Chondrocyte (in vitro differentiated cells): ENCODE measurements around the gene CTDNEP1. TPM values are rescaled to one million over a fixed set of nuclear protein-coding genes. Genes with fewer than 3 reads are reported as not detected.

ENCODE experiments used
- DNase-seq: peaks from one replicate; pipeline ENCODE4 v3.0.0; 2021; ENCODE audit warnings: mixed read lengths, low spot score
- H3K27ac Mint-ChIP-seq: one replicate; pipeline ENCODE4 v1.8.0; 2021; ENCODE audit warnings: mild to moderate bottlenecking, moderate library complexity, mixed read lengths; ENCODE audit not compliant: unreplicated experiment
- H3K27me3 Mint-ChIP-seq: 2 replicates; pipeline ENCODE4 v1.8.0; 2021; ENCODE audit warnings: low read depth, mixed read lengths
- H3K36me3 Mint-ChIP-seq: 2 replicates; pipeline ENCODE4 v1.8.0; 2021; ENCODE audit warnings: low read depth, mixed read lengths
- H3K4me1 Mint-ChIP-seq: 2 replicates; pipeline ENCODE4 v1.8.0; 2021; ENCODE audit warnings: low read depth, mild to moderate bottlenecking, mixed read lengths
- H3K4me3 Mint-ChIP-seq: one replicate; pipeline ENCODE4 v1.8.0; 2021; ENCODE audit warnings: mild to moderate bottlenecking, moderate library complexity, mixed read lengths; ENCODE audit not compliant: unreplicated experiment
- H3K9me3 Mint-ChIP-seq: 2 replicates; pipeline ENCODE4 v1.8.0; 2021; ENCODE audit warnings: low read depth, mixed read lengths
- total RNA-seq: library from RNA; stranded (reverse); gene quantifications from 3 replicates; pipeline ENCODE4 v1.2.1, GENCODE V29; 2021
- TF ChIP-seq, protein P1 (sequence below): fragments of 200-600 bp; sonication (generic); IDR thresholded peaks from 2 replicates; pipeline ENCODE4 v1.5.0; 2021; ENCODE audit warnings: antibody characterized with exemption, mild to moderate bottlenecking, moderate library complexity

Gene CTDNEP1
- total RNA-seq, 1 donor from 2014 or later: 105 TPM

DNA sequence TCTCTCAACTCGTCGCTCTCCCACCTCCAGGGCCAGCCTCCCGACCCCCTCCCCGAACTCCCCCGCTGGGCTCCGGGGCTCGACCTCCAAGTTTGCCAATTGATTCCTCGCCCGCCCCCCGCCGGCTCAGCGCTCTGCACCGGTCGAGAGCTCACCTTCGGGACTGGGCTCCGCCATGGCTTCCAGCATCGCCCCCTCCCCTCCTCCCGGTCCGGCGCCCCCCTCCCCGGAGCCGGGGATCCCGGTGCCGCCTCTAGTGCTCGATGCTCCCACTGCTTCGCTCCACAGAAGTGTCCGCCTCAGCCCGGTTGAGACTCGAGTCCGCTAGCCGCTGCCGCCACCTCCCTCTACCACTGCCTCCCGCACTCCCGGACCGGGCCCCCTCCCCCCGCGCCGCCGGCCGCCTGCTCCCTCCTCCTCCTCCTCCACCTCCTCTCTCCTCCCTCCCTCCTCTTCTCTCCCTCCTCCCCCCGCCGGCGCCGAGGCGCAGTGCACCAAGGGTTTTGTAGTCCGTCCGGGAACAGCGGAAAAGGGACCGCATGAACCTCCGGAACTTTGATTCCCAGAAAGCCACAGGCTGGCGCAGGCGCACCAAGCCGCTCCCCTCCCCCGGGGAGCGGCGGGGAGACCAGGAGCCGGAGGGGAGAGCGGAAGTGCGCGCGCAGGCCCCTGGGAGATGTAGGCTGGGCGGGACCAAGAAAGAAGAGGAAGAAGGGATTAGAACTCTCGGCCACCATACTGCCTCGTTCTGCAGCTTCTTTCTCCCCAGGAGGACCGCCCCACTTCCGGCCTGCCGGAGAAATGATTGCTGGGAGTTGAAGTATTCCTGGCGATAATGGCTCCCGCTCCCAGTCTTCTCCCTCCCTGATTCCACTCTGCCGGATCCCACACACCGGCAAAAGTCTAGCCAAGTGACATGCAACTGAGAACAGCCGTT, 12.2 kb downstream of the CTDNEP1 start, which contains the start of gene PHF23:
TSS of gene PHF23 (minus strand) at position 367 of the 937 bp plus-strand sequence. CDS start at position 189, 178 bp downstream.
- peaks cover 25% of the 10 kb centered on the region for H3K36me3 Mint-ChIP-seq
- TF ChIP-seq, protein P1, sequence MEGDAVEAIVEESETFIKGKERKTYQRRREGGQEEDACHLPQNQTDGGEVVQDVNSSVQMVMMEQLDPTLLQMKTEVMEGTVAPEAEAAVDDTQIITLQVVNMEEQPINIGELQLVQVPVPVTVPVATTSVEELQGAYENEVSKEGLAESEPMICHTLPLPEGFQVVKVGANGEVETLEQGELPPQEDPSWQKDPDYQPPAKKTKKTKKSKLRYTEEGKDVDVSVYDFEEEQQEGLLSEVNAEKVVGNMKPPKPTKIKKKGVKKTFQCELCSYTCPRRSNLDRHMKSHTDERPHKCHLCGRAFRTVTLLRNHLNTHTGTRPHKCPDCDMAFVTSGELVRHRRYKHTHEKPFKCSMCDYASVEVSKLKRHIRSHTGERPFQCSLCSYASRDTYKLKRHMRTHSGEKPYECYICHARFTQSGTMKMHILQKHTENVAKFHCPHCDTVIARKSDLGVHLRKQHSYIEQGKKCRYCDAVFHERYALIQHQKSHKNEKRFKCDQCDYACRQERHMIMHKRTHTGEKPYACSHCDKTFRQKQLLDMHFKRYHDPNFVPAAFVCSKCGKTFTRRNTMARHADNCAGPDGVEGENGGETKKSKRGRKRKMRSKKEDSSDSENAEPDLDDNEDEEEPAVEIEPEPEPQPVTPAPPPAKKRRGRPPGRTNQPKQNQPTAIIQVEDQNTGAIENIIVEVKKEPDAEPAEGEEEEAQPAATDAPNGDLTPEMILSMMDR: peak; percentile 10
- H3K27me3 Mint-ChIP-seq: no peaks in the 10 kb centered on the region
- peak within 1 kb of the TSS; percentile 93 for H3K4me3 Mint-ChIP-seq
- peak within 1 kb of the TSS; percentile 94 for H3K27ac Mint-ChIP-seq
- H3K4me1 Mint-ChIP-seq: peaks cover 64% of the 10 kb centered on the region
- peak; percentile 100 for DNase-seq
- no peaks in the 10 kb centered on the region for H3K9me3 Mint-ChIP-seq

DNA sequence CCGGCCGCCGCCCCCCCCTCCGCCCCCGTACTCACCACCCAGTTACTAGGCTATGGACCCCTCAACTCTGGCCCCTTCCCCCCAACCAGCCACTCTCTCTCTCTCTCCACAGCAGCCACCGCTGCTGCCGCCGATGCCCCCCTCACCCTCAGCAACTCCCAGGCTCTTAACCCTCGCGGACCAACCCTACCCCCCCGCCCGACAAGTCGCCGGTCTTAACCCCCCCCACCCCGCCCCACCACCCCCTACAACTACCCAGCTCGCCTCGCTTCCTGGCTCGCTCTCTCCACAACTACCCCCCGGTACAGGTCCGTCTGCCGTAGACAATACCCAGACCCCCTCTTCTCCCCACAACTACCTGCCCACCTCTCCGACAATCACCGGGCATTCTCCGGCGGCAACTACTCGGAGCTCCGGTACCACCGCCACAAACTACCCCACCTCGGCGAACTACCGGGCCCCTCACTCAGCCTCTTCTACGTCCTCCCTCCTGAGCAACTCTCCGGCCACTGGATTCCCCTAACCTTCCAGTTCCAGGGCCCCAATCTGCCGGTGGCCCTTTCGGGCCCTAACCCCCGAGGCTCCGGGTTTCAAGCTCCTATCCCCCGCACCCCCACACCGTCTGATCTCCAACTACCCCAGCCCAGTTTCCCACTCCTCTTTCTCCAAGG, 13.0 kb downstream of the CTDNEP1 start:
- DNase-seq: no peak
- peaks cover 24% of the 10 kb centered on the region for H3K36me3 Mint-ChIP-seq
- peak overlapping the region; percentile 94 for H3K27ac Mint-ChIP-seq
- no peaks in the 10 kb centered on the region for H3K27me3 Mint-ChIP-seq
- no peaks in the 10 kb centered on the region for H3K9me3 Mint-ChIP-seq
- TF ChIP-seq, protein P1: no peak
- H3K4me1 Mint-ChIP-seq: peaks cover 64% of the 10 kb centered on the region
- H3K4me3 Mint-ChIP-seq: peak overlapping the region; percentile 93

DNA sequence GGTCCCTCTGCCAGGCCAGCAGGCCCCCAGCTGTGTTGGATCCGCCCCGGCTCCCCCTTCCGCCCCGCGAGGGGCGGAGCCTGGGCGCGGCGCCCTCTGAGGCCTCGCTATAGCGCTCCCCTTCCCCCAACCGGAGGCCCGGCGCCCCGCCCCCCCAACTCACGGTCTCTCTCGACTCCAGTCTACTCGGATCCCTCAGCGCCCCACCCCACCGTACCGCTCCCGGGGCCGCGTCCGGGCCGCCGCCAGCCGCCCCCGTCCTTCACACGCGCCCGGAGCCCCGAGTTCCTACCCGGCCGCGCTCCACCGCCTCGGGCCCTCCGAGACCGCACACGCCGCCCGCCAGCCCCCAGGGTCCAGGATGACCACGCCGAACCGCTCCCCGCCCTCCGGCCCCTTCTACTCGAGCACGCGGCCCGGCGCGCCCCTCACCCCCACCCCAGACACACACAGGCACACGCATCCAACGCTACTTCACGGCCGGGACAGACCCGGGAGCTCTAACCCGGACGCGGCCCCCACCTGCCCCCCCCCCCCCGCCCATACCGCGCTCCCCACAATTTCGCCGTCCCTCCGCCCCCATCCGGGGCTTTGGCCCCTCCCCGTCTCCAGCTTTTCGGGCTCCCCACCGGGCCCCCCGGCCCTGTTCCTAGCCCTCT, 13.6 kb downstream of the CTDNEP1 start:
- H3K36me3 Mint-ChIP-seq: peaks cover 21% of the 10 kb centered on the region
- TF ChIP-seq, protein P1: no peak
- DNase-seq: no peak
- no peaks in the 10 kb centered on the region for H3K27me3 Mint-ChIP-seq
- H3K4me3 Mint-ChIP-seq: peak overlapping the region; percentile 93
- peaks cover 64% of the 10 kb centered on the region for H3K4me1 Mint-ChIP-seq
- peak overlapping the region; percentile 96 for H3K27ac Mint-ChIP-seq
- H3K9me3 Mint-ChIP-seq: no peaks in the 10 kb centered on the region

DNA sequence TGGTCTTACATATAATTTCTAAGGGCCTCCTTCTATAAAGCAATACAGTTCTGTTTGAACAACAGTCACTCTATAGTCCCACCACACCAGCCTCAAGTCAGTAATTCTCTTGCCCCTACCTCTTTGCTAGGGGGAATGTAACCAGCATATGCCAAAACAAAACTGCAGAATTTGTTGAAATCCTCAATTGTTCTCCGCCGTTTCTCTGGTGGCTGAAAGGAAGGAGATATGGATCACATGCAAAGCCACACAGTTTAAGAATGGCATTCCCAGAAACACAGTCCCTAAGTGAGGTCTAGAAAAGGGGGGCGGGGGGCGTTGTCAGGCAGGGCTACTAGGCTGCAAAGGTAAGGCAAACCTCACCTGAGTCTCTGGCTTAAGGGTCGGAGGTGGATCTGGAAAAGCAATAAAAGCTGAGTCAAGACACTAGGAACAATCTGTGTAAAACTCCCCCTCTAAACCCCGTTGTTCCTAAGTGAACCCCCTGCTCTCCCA, 14.2 kb downstream of the CTDNEP1 start:
- no peak for DNase-seq
- no peaks in the 10 kb centered on the region for H3K27me3 Mint-ChIP-seq
- peaks cover 21% of the 10 kb centered on the region for H3K36me3 Mint-ChIP-seq
- H3K27ac Mint-ChIP-seq: peak overlapping the region; percentile 96
- no peaks in the 10 kb centered on the region for H3K9me3 Mint-ChIP-seq
- peaks cover 68% of the 10 kb centered on the region for H3K4me1 Mint-ChIP-seq
- peak overlapping the region; percentile 93 for H3K4me3 Mint-ChIP-seq
- TF ChIP-seq, protein P1: no peak
